ENCODE data around the gene ST8SIA4.
A peak's percentile ranks its signal among the peaks of the same experiment; 100 is the strongest.
"Not testable (repeated sequence)": the region's sequence is repeated elsewhere in the genome, so short reads cannot be mapped to it uniquely, and the experiment has no call there.

Gene ST8SIA4

DNA sequence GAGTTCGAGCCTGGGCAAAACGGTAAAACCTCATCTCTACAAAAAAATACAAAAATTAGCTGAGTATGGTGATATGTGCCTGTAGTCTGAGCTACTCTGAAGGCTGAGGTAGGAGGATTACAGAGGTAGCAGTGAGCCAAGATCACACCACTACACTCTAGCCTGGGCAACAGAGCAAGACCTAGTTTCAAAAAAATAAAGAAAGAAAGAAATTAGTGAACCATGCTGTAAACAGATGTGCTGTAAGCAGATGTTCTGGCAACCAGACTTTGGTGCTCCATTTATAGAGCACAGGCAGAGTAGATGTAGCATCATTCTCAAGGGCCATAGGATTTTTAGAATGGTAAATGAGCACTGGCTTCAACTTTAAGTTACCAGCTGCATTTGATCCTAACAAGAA lies 115.4 kb downstream of the ST8SIA4 start:
- no peak overlapping the region for H3K4me2 ChIP-seq (ENCODE audit: low read depth, low read length, poor library complexity, severe bottlenecking)
- no peak overlapping the region for H3K4me3 ChIP-seq (ENCODE audit: low read length, poor library complexity, severe bottlenecking)
- no peaks in the 10 kb centered on the region for H3K79me2 ChIP-seq (ENCODE audit: insufficient read depth, low read length)
- peaks cover 11% of the 10 kb centered on the region for H3K4me1 ChIP-seq (ENCODE audit: insufficient read depth, low read length, poor library complexity, severe bottlenecking)
- H3K27me3 ChIP-seq (ENCODE audit: insufficient read depth, low read length, poor library complexity, severe bottlenecking): no peaks in the 10 kb centered on the region
- H3K9me2 ChIP-seq (replicated peaks; ENCODE audit: low read depth, low read length): no peaks in the 10 kb centered on the region
- no peaks in the 10 kb centered on the region for H4K20me1 ChIP-seq (ENCODE audit: insufficient read depth, low read length, poor library complexity, severe bottlenecking)
- no peaks in the 10 kb centered on the region for H3K36me3 ChIP-seq (ENCODE audit: insufficient read depth, low read length)
- H2AFZ ChIP-seq (ENCODE audit: low read length): no peak overlapping the region
- H3K9me3 ChIP-seq (ENCODE audit: insufficient read depth, low read depth, low read length): no peaks in the 10 kb centered on the region
- no peaks in the 10 kb centered on the region for H3F3A ChIP-seq (ENCODE audit: low read depth)
- no peak overlapping the region for H3K9ac ChIP-seq (ENCODE audit: low read depth, low read length, poor library complexity, severe bottlenecking)
- TF ChIP-seq, protein P1, sequence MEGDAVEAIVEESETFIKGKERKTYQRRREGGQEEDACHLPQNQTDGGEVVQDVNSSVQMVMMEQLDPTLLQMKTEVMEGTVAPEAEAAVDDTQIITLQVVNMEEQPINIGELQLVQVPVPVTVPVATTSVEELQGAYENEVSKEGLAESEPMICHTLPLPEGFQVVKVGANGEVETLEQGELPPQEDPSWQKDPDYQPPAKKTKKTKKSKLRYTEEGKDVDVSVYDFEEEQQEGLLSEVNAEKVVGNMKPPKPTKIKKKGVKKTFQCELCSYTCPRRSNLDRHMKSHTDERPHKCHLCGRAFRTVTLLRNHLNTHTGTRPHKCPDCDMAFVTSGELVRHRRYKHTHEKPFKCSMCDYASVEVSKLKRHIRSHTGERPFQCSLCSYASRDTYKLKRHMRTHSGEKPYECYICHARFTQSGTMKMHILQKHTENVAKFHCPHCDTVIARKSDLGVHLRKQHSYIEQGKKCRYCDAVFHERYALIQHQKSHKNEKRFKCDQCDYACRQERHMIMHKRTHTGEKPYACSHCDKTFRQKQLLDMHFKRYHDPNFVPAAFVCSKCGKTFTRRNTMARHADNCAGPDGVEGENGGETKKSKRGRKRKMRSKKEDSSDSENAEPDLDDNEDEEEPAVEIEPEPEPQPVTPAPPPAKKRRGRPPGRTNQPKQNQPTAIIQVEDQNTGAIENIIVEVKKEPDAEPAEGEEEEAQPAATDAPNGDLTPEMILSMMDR (conservative IDR thresholded peaks at IDR 0.05; ENCODE audit: low read length): no peak
- no peak for TF ChIP-seq EZH2phosphoT487 (IDR thresholded peaks at IDR 0.05; ENCODE audit: borderline replicate concordance)

DNA sequence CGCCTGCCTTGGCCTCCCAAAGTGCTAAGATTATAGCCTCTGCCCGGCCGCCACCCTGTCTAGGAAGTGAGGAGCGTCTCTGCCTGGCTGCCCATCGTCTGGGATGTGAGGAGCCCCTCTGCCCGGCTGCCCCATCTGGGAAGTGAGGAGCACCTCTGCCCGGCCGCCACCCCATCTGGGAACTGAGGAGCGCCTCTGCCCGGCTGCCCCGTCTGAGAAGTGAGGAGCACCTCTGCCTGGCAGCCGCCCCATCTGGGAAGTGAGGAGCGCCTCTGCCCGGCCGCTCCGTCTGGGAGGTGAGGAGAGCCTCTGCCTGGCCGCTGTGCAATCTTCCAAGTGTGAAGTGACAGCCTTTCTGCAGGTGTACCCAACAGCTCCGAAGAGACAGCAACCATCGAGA lies 117.5 kb downstream of the ST8SIA4 start:
- H3K27me3 ChIP-seq (ENCODE audit: insufficient read depth, low read length, poor library complexity, severe bottlenecking); H4K20me1 ChIP-seq (ENCODE audit: insufficient read depth, low read length, poor library complexity, severe bottlenecking); H3K79me2 ChIP-seq (ENCODE audit: insufficient read depth, low read length); H3K4me1 ChIP-seq (ENCODE audit: insufficient read depth, low read length, poor library complexity, severe bottlenecking); H3F3A ChIP-seq (ENCODE audit: low read depth); H3K4me3 ChIP-seq (ENCODE audit: low read length, poor library complexity, severe bottlenecking); H3K9me2 ChIP-seq (replicated peaks; ENCODE audit: low read depth, low read length); H3K9me3 ChIP-seq (ENCODE audit: insufficient read depth, low read depth, low read length); H2AFZ ChIP-seq (ENCODE audit: low read length); H3K36me3 ChIP-seq (ENCODE audit: insufficient read depth, low read length); H3K9ac ChIP-seq (ENCODE audit: low read depth, low read length, poor library complexity, severe bottlenecking); H3K4me2 ChIP-seq (ENCODE audit: low read depth, low read length, poor library complexity, severe bottlenecking): not testable (repeated sequence)

DNA sequence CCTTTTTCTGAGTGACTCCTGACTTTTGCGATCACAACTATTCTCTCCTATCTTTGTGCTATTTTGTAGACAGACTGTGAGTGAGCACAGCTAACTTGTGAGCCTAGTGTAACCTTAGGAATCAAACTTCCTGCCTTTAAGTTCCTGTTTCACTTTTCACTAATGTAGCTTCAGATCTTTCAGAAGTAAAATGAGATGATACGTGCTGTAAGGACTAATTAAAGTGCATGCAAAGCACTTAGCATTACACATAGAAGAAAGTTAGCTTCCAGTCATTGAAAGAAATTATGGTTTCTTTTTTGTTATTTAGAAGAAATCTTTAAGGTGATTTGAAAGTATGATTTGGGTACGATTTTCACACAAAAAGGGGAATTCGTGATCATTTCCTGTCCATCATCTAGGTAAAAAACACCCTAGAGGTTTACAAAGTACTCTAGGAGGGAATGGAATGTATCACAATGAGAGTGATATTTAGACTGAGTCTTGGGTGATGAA lies 122.7 kb downstream of the ST8SIA4 start:
- no peak for TF ChIP-seq EZH2phosphoT487 (IDR thresholded peaks at IDR 0.05; ENCODE audit: borderline replicate concordance)
- TF ChIP-seq, protein P1 (conservative IDR thresholded peaks at IDR 0.05; ENCODE audit: low read length): no peak
- Histone ChIP-seq H3K4me3 (ENCODE audit: low read length, poor library complexity, severe bottlenecking) (no peak overlapping the region), H2AFZ (ENCODE audit: low read length) (peak overlapping the region; percentile 87), H4K20me1 (ENCODE audit: insufficient read depth, low read length, poor library complexity, severe bottlenecking) (no peaks in the 10 kb centered on the region), H3K4me2 (ENCODE audit: low read depth, low read length, poor library complexity, severe bottlenecking) (peak overlapping the region; percentile 39), H3K4me1 (ENCODE audit: insufficient read depth, low read length, poor library complexity, severe bottlenecking) (peaks cover 31% of the 10 kb centered on the region), H3K36me3 (ENCODE audit: insufficient read depth, low read length) (no peaks in the 10 kb centered on the region), H3K9me2 (replicated peaks; ENCODE audit: low read depth, low read length) (no peaks in the 10 kb centered on the region), H3K9me3 (ENCODE audit: insufficient read depth, low read depth, low read length) (no peaks in the 10 kb centered on the region), H3K27me3 (ENCODE audit: insufficient read depth, low read length, poor library complexity, severe bottlenecking) (no peaks in the 10 kb centered on the region), H3K79me2 (ENCODE audit: insufficient read depth, low read length) (no peaks in the 10 kb centered on the region), H3K9ac (ENCODE audit: low read depth, low read length, poor library complexity, severe bottlenecking) (peak overlapping the region; percentile 14), H3F3A (ENCODE audit: low read depth) (no peaks in the 10 kb centered on the region)

DNA sequence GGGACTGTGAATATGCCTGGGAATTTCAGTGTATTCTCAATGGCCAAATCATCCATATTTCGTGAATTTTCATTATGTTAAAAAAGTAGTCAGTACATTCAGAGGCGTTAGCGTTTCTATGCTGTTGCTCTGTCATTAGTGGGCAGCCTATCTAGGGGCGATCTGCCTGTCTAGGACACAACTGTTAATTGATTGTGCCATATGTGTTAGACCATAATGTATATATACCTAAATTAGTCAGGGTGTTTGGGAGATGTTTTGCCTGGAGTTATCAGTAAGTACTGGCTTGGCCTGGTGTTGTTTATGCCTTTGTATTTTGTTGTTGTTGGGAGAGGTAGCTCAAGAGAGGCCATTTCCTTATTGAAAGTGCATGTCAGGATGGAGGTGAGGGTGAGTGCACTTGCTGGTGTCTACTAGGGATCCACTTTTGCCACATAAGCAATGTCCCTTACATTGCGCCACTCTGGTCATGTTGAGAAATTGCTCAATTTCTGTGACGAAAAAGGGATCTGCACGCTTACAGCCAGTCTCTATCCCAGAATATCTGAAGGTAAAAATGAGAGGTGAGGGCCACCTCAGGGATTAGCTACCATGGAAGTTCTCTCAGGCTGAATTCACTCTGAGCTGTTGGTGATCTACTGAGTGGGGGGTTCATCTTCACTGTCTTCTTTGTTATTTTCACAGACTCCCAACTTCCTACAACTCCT lies 123.3 kb downstream of the ST8SIA4 start:
- Histone ChIP-seq H3K27me3 (ENCODE audit: insufficient read depth, low read length, poor library complexity, severe bottlenecking) (no peaks in the 10 kb centered on the region), H3K4me2 (ENCODE audit: low read depth, low read length, poor library complexity, severe bottlenecking) (peak overlapping the region; percentile 39), H2AFZ (ENCODE audit: low read length) (peak overlapping the region; percentile 87), H3K9me2 (replicated peaks; ENCODE audit: low read depth, low read length) (no peaks in the 10 kb centered on the region), H3F3A (ENCODE audit: low read depth) (no peaks in the 10 kb centered on the region), H4K20me1 (ENCODE audit: insufficient read depth, low read length, poor library complexity, severe bottlenecking) (no peaks in the 10 kb centered on the region), H3K9me3 (ENCODE audit: insufficient read depth, low read depth, low read length) (no peaks in the 10 kb centered on the region), H3K4me3 (ENCODE audit: low read length, poor library complexity, severe bottlenecking) (no peak overlapping the region), H3K36me3 (ENCODE audit: insufficient read depth, low read length) (no peaks in the 10 kb centered on the region), H3K9ac (ENCODE audit: low read depth, low read length, poor library complexity, severe bottlenecking) (peak overlapping the region; percentile 14), H3K4me1 (ENCODE audit: insufficient read depth, low read length, poor library complexity, severe bottlenecking) (peaks cover 31% of the 10 kb centered on the region), H3K79me2 (ENCODE audit: insufficient read depth, low read length) (no peaks in the 10 kb centered on the region)
- no peak for TF ChIP-seq EZH2phosphoT487 (IDR thresholded peaks at IDR 0.05; ENCODE audit: borderline replicate concordance)
- TF ChIP-seq, protein P1 (conservative IDR thresholded peaks at IDR 0.05; ENCODE audit: low read length): no peak

Measured in Loucy (cell line).